GM18505 (cell line): ENCODE measurements around the gene CCDC201.

Experiments used
- ATAC-seq: cut with Tn5 transposase; IDR thresholded peaks from one replicate; pipeline ENCODE4 v1.9.1; 2021; ENCODE audit not compliant: unreplicated experiment
- POLR2A ChIP-seq: IDR thresholded peaks from 4 replicates; pipeline ENCODE4 v1.6.1; 2011; ENCODE audit warnings: borderline replicate concordance; ENCODE audit not compliant: insufficient read depth, insufficient read length; ENCODE audit errors: extremely low read depth

CCDC201 gene, protein sequence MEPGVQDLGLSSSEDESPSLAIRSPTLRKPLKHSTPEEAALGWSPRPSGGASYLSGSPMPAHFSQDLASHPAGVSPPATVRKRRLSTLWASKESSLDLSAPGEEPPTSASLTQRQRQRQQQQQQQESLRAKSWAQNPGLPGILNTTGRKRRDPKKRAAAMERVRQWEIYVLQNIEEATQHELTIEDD

DNA sequence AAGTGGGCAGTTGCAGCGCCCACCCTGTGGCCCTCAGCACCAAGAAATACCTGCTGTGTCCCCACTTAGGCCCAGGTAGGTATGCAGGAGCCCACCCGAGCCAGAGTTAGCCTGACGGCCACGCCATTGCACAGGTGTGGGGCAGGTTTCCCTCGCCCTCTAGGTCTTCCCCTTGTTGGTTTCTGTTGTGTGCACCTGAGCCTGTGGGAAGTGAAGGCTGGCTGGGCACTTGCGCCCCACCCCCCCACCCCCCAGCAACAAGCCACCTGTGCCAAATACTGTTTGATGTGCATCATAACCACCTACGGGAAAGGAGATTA, at the start of gene CCDC201:
Gene CCDC201 (minus strand): TSS at position 48 of the 320 bp plus-strand sequence. CDS start 75 bp downstream, outside the sequence.
- TF ChIP-seq POLR2A, result no peak

DNA sequence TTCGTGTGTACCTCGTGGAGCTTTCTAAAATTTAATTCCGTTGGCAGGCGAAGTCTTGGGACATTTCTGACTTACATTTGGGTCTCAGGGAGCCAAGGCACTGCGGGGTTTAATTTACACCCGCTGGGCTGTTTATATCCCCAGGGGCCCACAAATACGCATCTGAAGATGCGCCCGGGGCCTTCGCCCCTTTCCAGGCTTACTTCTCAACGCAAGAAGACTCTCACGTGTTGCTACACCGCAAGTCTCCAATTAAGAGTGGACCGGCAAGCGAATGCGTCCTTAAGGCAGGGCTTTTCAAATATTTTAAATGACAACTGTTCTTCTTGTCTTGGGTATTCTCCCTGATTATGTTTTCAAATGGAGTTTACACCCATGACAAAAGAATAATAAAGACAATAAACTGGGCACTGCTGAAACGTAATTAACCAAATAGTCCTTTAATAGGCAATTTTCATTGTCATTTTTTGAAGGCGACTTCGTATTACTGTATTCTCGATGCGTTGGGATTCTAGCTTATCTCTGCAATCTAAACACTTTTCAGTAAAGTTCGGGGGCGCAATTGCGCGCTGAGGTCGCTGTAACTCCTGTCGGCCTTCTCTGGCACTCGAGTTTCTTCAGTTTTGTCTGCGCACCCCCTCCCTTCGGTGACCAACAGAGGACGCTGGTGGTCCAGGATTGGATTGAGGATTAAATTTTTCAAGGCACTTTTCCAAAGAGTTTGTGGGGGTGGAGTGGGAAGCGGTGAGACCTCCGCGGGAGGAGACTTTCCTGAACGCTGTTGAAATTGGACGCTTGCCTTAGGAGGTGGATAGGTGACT, 49.0 kb upstream of the CCDC201 start:
- TF ChIP-seq POLR2A, result no peak
- no peak for ATAC-seq

More for the DNA sequence above, at the start of gene CCDC201:
- no peak for ATAC-seq

DNA sequence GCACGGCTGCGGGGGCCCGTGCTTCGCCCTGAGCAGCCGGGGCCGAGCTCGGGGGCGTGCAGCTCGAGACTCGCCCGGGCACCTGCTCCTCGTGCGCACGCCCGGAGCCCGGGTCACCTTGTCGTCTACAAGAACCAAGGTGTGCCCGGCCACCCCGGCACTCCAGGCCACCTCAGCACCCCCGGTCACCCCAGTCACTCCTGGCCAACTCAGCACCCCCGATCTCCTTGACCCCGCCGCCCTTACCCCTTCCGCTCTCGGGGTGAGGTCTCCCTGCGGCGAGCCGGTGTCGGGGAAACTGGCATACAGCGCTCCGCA, 48.5 kb upstream of the CCDC201 start:
- no peak for ATAC-seq
- TF ChIP-seq POLR2A, result no peak

DNA sequence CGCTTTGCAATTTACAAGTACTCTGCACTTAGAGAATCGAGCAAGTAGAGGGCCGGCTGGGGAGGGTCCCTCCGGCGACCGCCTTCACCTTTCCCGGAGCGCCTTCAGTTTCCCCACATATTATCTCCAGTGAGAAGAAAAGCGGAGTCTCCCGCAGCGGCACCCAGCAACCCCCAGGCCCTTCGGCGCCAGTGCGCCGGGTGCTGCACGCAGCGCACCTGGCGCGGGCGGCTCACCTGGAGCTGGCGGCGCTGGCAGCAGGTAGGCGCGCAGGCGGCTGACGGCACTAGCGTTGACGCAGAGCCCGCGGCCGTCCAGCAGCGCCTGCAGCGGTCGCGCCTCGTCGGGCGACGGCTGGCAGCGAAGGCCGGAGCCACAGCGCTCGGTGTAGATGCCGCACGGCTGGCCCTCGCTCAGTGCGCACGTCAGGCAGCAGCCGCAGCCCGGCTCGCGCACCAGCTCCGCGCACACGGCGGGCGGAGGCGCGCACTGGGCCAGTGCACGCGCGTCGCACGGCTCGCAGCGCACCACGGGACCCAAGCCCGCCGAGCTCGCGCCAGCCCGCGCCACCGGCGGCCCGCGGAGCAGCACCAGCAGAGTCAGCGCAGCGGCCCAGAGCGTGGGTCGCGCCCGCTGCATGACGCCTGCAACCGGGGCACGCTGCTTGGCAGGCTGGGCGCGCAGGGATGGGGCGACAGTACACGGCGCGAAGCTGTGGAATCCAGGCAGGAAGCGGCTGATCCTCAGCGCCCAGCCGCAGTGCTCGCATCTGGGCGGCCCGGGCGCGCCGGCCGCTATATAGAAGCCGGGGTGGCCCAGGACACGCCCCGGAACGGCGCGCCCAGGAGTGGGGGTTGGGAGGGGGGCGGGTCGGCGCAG, 47.9 kb upstream of the CCDC201 start, which contains the start of gene IGFBP3:
Gene IGFBP3 (minus strand): TSS at position 771 of the 879 bp plus-strand sequence. CDS start 132 bp downstream, at position 639.
- ATAC-seq, result no peak
- TF ChIP-seq POLR2A, result no peak

DNA sequence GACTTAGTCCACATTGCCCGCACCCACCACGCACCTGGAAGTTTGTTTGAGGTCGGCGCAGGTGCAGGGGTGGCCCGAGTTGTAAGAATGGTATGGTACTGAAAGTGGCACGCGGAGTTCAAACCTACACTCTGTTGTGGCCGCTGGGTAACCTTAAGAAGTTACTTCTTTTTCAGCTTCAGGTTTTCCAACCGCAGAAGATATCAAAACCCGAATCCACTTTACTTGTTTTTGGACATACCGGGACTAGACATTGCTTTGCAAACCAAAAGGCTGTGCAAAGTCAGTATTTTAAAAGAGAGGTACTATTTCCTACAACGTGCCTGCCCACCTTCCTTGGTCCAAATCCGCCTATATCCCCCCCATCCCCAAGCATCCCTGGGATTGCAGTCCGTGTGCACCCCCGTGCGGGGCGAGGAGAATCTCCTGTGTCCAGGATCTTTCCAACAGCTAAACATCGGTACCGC, 47.1 kb upstream of the CCDC201 start:
- no peak for TF ChIP-seq POLR2A
- no peak for ATAC-seq

DNA sequence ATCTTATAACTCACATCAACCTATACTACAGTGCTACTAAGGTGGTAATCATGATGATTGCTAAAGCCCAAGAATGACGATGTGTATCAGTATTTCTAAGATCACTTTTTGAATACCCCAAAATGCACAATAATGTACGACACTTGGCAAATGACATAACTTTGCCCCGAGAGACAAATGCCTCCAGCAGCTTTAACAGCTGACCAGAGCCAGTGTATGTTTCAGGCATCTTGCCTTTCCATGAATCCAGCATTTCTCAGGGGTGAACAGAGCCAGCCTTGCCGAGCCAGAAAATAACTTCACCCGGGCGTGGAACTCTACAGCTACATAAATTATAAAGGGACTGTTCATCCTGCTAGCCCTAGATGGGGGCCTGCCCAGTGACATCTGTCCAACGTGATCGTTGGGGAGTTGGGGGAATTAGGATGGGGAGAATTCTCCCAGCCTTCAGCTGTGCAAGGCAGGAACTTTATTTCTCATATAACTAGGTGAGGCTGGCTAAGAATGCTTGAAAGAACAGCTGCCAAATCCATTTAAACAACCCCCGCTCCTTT, 46.4 kb upstream of the CCDC201 start:
- no peak for ATAC-seq
- TF ChIP-seq POLR2A, result no peak

DNA sequence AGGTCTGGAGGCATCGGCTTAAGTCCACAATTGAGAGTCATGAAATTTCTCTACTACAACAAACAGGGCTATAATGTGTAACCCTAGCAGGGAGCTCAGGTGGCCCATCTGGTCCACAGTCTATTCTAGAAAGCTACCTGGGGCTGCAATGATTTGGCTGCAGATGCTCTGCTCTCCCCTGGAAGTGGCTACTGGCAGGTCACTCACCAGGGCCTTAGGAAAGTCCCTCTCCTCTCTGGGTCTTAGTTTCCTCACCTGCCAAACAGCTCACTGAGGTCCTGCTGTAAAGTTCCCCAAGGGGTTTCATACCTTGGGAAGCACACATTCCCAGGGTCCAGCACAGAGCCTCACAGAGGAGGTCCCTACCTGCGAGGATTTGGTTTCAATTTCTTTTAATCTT, 45.7 kb upstream of the CCDC201 start:
- ATAC-seq, result no peak
- TF ChIP-seq POLR2A, result no peak

DNA sequence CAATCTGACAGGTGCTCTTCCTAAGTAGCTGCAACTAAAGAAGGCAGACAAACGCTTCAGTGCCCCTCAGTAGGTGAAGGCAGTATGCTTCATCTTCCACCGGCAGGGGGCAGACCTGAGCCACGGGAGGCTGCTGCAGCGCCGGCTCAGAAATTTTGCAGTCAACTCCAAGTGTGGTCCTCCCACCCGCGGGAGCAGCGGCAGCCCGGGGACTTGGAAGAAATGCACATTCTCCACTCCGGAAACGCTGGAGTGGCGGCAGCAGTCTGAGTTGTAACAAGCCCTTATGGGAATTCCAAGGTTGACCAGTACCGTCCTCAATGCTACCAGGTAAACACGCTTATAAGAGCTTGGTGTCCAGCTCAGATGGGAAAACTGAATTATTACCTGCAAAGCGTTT, 44.8 kb upstream of the CCDC201 start:
- peak; percentile 71 for ATAC-seq
- no peak for TF ChIP-seq POLR2A

DNA sequence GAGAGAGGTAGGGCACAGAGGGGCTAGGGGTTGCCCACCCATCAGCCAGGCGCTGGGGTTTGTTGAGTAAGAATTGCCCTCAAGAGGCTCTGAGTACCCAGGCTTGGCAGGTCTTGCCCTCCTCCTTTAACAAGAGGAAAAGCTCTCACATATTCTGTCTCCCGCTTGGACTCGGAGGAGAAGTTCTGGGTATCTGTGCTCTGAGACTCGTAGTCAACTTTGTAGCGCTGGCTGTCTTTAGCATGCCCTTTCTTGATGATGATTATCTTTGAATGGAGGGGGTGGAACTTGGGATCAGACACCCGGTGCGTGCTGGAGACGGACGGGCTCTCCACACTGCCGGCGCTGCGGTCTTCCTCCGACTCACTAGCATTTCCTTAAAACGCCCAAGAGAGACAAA, 44.2 kb upstream of the CCDC201 start:
- no peak for TF ChIP-seq POLR2A
- no peak for ATAC-seq

DNA sequence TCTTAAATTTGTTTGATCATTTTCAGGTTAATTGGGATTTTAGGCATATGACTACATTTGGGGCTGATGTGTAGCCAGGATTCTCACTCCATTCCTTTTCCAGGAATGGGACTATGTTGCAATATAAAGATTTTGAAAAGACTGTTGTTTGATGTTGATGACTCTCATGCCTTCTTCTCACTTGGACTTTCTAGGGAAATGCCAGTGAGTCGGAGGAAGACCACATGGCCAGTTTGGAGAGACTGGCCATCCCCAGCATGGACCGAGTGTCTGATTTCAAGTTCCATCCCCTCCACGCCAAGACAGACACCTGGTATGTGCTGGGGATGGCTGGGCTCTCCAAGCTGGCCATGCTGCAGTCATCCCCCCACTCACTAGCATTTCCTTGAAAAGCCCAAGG, 42.7 kb upstream of the CCDC201 start:
- ATAC-seq, result no peak

DNA sequence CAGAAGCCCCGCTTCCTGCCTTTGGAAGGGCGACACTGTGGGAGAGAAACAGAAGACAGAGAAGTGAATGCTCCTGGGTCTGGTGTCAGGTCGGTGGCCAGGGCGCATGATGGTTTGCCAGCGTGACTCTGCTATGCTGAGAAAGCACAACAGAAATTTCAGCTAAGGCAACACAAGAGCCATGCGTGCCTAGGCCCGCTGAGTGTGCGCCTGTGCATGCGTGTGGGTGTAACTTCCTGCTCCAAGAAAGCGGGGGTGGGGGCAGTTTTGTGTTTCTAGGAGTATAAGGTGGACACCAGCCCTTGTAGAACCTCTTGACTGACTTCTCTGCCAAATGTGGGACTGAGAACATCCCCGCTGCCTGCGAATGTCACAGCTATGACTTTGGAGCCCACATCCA, 42.0 kb upstream of the CCDC201 start:
- no peak for TF ChIP-seq POLR2A
- no peak for ATAC-seq

More for the DNA sequence above, 42.7 kb upstream of the CCDC201 start:
- no peak for TF ChIP-seq POLR2A

DNA sequence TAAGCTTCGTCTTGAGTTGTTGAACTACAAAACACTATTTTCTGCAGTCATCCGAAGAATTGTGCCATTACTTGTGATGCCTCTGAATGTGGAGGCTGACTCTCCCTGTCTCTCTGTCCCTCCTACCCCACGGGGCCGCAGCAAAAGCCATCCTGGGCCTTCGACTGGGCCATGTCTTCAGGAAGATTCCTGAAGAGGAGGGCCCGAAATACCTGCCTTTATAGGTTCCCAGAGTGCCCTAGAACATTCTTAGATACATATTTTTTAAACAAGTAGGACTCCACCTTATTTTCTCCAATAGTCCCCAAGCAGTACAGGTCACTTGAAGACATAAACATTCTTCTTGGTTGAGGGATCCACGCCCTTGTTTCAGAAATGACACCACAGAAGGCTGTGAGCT, 40.1 kb upstream of the CCDC201 start:
- ATAC-seq, result no peak
- TF ChIP-seq POLR2A, result no peak

DNA sequence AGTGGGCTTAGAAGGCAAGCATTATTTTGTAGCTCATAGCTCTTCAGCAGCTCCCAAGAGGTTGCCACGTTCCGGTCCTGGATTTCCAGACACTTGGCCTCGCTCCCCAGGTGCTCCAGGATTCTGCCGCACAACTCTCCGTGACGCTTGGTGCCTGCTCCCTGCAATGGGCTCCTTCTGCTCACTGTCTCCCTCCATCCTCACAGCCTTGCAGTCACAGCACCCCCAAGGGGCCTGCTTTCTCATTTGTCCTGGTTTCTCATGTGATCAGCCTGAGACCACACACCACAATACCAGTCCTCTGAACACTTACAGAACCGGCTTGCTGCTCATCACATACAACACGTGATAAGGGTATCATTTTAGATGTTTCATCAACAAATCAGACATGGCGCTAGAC, 38.4 kb upstream of the CCDC201 start:
- no peak for TF ChIP-seq POLR2A
- no peak for ATAC-seq
